SK-N-MC (cell line): Measurements from ENCODE around the gene FOXP4.

ENCODE experiments used
- DNase-seq: peaks from one replicate; pipeline ENCODE4 v3.0.0-alpha.2; 2011; ENCODE audit warnings: low read depth, low spot score
- H3K27ac ChIP-seq: fragments of 200-600 bp; sonication (generic); 2 replicates; pipeline ENCODE4 v1.5.1; 2016; ENCODE audit warnings: mixed run types
- H3K36me3 ChIP-seq: fragments of 200-600 bp; sonication (generic); 2 replicates; pipeline ENCODE4 v1.6.1; 2017; ENCODE audit warnings: antibody characterized with exemption, low read length, mixed read lengths; ENCODE audit not compliant: insufficient read depth
- H3K4me3 ChIP-seq: fragments of 200-600 bp; sonication (generic); 2 replicates; pipeline ENCODE4 v1.5.1; 2016
- H3K9ac ChIP-seq: fragments of 200-600 bp; sonication (generic); 2 replicates; pipeline ENCODE4 v1.8.0; 2017; ENCODE audit warnings: mixed run types, mixed read lengths; ENCODE audit not compliant: insufficient read length
- H3K9me3 ChIP-seq: fragments of 200-600 bp; sonication (generic); 2 replicates; pipeline ENCODE4 v1.6.1; 2017; ENCODE audit warnings: low read depth, mild to moderate bottlenecking, antibody characterized with exemption, low read length, moderate library complexity, mixed read lengths
- EZH2 ChIP-seq: fragments of 200-600 bp; sonication (generic); IDR thresholded peaks from one replicate; pipeline ENCODE4 v1.6.1; 2017; ENCODE audit warnings: antibody characterized with exemption
- FOXP2 ChIP-seq: optimal IDR thresholded peaks from 2 replicates; pipeline ENCODE3; 2011; ENCODE audit warnings: mild to moderate bottlenecking, moderate library complexity; ENCODE audit not compliant: insufficient read depth; ENCODE audit errors: extremely low read length, control extremely low read depth
- POLR2AphosphoS5 ChIP-seq: IDR thresholded peaks from 2 replicates; pipeline ENCODE4 v1.6.1; 2012; ENCODE audit warnings: mild to moderate bottlenecking, low read depth, low read length, borderline replicate concordance

The FOXP4 gene

GRCh38 chr6:41518118-41518517, 28.1 kb upstream of the FOXP4 start:
- TF ChIP-seq EZH2 (no peak), FOXP2 (no peak), POLR2AphosphoS5 (no peak)
- no peak overlapping the region for H3K4me3 ChIP-seq
- H3K9me3 ChIP-seq: no peaks in the 10 kb centered on the region
- no peak overlapping the region for H3K9ac ChIP-seq
- no peak overlapping the region for H3K27ac ChIP-seq
- no peak for DNase-seq
- H3K36me3 ChIP-seq: no peaks in the 10 kb centered on the region

GRCh38 chr6:41519305-41519744, 26.9 kb upstream of the FOXP4 start:
- H3K36me3 ChIP-seq: no peaks in the 10 kb centered on the region
- TF ChIP-seq FOXP2: no peak
- no peaks in the 10 kb centered on the region for H3K9me3 ChIP-seq
- no peak overlapping the region for H3K27ac ChIP-seq
- DNase-seq: no peak
- H3K9ac ChIP-seq: no peak overlapping the region
- H3K4me3 ChIP-seq: no peak overlapping the region

GRCh38 chr6:41519745-41520699, 26.2 kb upstream of the FOXP4 start:
- no peak for DNase-seq
- Histone ChIP-seq H3K27ac (no peak overlapping the region), H3K9me3 (no peaks in the 10 kb centered on the region), H3K9ac (no peak overlapping the region), H3K36me3 (no peaks in the 10 kb centered on the region), H3K4me3 (no peak overlapping the region)
- TF ChIP-seq POLR2AphosphoS5: no peak
- no peak for TF ChIP-seq EZH2
- TF ChIP-seq FOXP2: no peak

- no peaks in the 10 kb centered on the region for H3K9me3 ChIP-seq
- TF ChIP-seq FOXP2: no peak
- no peak overlapping the region for H3K4me3 ChIP-seq
- no peak overlapping the region for H3K27ac ChIP-seq
- no peaks in the 10 kb centered on the region for H3K36me3 ChIP-seq
- no peak for DNase-seq
- H3K9ac ChIP-seq: no peak overlapping the region
Observed at GRCh38 chr6:41522780-41523548, 23.2 kb upstream of the FOXP4 start.

- DNase-seq: no peak
- TF ChIP-seq FOXP2 (no peak), POLR2AphosphoS5 (no peak), EZH2 (no peak)
- Histone ChIP-seq H3K9ac (no peak overlapping the region), H3K27ac (no peak overlapping the region), H3K9me3 (no peaks in the 10 kb centered on the region), H3K36me3 (no peaks in the 10 kb centered on the region), H3K4me3 (no peak overlapping the region)
Observed at GRCh38 chr6:41523915-41524633, 22.1 kb upstream of the FOXP4 start.

DNA sequence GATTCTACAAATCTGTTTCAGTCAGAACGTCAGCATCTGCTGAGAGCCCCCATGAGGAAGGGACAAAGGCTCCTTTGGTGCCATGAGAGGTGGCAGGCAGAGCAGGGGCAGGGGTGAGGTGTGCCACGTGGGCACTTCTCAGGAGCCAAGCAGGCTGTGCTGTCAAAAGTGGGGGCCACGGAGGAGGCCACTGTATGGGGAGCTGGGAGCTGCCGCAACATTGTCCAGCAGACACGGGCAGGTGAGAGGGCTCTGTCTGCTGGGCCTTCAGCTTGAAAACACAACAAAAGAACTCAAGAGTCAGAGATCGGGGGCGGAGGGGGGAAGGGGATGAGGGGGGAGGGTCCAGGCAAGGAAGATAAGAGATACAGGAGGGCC, 21.6 kb upstream of the FOXP4 start:
- Histone ChIP-seq H3K4me3 (no peak overlapping the region), H3K9me3 (no peaks in the 10 kb centered on the region), H3K36me3 (no peaks in the 10 kb centered on the region), H3K9ac (no peak overlapping the region), H3K27ac (no peak overlapping the region)
- TF ChIP-seq EZH2: no peak
- TF ChIP-seq FOXP2: no peak
- no peak for TF ChIP-seq POLR2AphosphoS5
- no peak for DNase-seq

DNA sequence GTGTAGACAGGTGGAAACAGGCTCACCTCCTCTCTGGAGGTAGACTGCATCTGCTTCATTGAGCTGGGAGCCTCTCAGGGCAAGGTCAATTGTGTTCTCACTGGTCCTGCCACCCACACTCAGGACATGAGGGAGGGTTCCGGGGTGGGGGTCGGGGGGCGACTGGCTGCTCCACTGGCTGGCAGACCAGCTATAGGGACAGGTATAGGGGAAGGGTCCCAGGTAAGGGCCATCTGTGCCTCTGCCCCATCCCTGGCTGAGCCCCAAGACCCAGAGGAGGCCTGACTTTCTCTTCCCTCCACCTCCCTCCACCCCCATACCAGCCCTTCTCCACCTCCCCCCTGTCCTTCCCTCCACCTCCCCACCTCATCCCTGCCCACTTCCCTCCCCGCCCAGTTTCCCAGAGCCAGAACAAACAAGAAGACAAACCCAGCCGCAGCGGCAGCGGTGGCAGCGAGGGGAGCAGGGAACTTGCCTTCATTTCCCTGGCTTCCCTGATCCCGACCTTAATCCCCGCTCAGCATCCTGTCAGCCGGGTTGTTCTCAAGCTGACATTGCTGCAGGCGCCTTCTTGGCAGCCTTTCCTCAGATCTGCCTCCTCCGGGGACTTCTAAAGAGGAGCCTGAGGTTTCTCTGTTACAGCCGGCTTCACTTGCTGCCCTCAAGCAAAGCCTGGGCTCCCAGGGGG, 18.3 kb upstream of the FOXP4 start:
- Histone ChIP-seq H3K9ac (no peak overlapping the region), H3K4me3 (peak overlapping the region; percentile 40)

GRCh38 chr6:41528409-41528963, 17.7 kb upstream of the FOXP4 start:
- no peak overlapping the region for H3K9ac ChIP-seq
- H3K27ac ChIP-seq: no peak overlapping the region
- no peaks in the 10 kb centered on the region for H3K9me3 ChIP-seq
- peak overlapping the region; percentile 40 for H3K4me3 ChIP-seq
- no peak for TF ChIP-seq FOXP2
- no peak for TF ChIP-seq EZH2
- no peak for TF ChIP-seq POLR2AphosphoS5
- no peak for DNase-seq
- H3K36me3 ChIP-seq: no peaks in the 10 kb centered on the region

More for the DNA sequence above, 18.3 kb upstream of the FOXP4 start:
- peak; percentile 32; the same call in 1 of the 2 replicates for TF ChIP-seq POLR2AphosphoS5
- no peak for TF ChIP-seq EZH2
- no peak overlapping the region for H3K27ac ChIP-seq
- no peaks in the 10 kb centered on the region for H3K9me3 ChIP-seq
- DNase-seq: peak; percentile 84
- no peaks in the 10 kb centered on the region for H3K36me3 ChIP-seq
